SK-N-SH treated with all-trans-retinoic acid at 6 μM for 48 hours (cell line): ENCODE data around the gene GRXCR1.

Experiments
- ARNTL ChIP-seq: fragments of 450-650 bp; formaldehyde crosslinking; IDR thresholded peaks from 2 replicates; pipeline ENCODE4 v1.5.0; 2020; ENCODE audit warnings: low read depth, mild to moderate bottlenecking, moderate library complexity, borderline replicate concordance
- BACH2 ChIP-seq: fragments of 250-450 bp; sonication (Bioruptor Pico); IDR thresholded peaks from 2 replicates; pipeline ENCODE4 v1.9.0; 2021; ENCODE audit warnings: mild to moderate bottlenecking, borderline replicate concordance
- CSDC2 ChIP-seq: fragments of 250-450 bp; sonication (Bioruptor Pico); IDR thresholded peaks from 2 replicates; pipeline ENCODE4 v1.5.0; 2020; ENCODE audit warnings: mild to moderate bottlenecking, moderate library complexity
- CSRNP3 ChIP-seq: fragments of 250-450 bp; sonication (Bioruptor Pico); IDR thresholded peaks from 2 replicates; pipeline ENCODE4 v1.5.1; 2021; ENCODE audit warnings: mild to moderate bottlenecking, moderate library complexity
- GLIS3 ChIP-seq: fragments of 250-450 bp; sonication (Bioruptor Pico); IDR thresholded peaks from 2 replicates; pipeline ENCODE4 v1.5.0; 2020; ENCODE audit warnings: mild to moderate bottlenecking, moderate library complexity
- ISL1 ChIP-seq: fragments of 250-450 bp; sonication (Bioruptor Pico); IDR thresholded peaks from 2 replicates; pipeline ENCODE4 v2.1.2; 2022; ENCODE audit warnings: mild to moderate bottlenecking, moderate library complexity
- POU6F1 ChIP-seq: fragments of 250-450 bp; sonication (Bioruptor Pico); IDR thresholded peaks from 2 replicates; pipeline ENCODE4 v1.8.0; 2021; ENCODE audit warnings: low read depth, mild to moderate bottlenecking, moderate library complexity, borderline replicate concordance
- RARB ChIP-seq: fragments of 250-450 bp; sonication (Bioruptor Pico); IDR thresholded peaks from 2 replicates; pipeline ENCODE4 v1.8.0; 2021; ENCODE audit warnings: mild to moderate bottlenecking, moderate library complexity
- ZC3H10 ChIP-seq: fragments of 250-450 bp; sonication (Bioruptor Pico); IDR thresholded peaks from 2 replicates; pipeline ENCODE4 v1.5.1; 2021; ENCODE audit warnings: mild to moderate bottlenecking, moderate library complexity
- ZFP30 ChIP-seq: fragments of 450-650 bp; formaldehyde crosslinking; IDR thresholded peaks from 2 replicates; pipeline ENCODE4 v1.5.0; 2022; ENCODE audit warnings: mild to moderate bottlenecking, moderate library complexity
- ZNF70 ChIP-seq: fragments of 450-650 bp; formaldehyde crosslinking; IDR thresholded peaks from 2 replicates; pipeline ENCODE4 v1.5.0; 2020; ENCODE audit warnings: mild to moderate bottlenecking, moderate library complexity
- TF ChIP-seq, protein P1 (sequence below): fragments of 250-450 bp; sonication (Bioruptor Pico); IDR thresholded peaks from 2 replicates; pipeline ENCODE4 v1.8.0; 2020; ENCODE audit warnings: mild to moderate bottlenecking, moderate library complexity, borderline replicate concordance
- TF ChIP-seq, protein P2 (sequence below): fragments of 250-450 bp; sonication (Bioruptor Pico); IDR thresholded peaks from 2 replicates; pipeline ENCODE4 v1.5.0; 2020; ENCODE audit warnings: mild to moderate bottlenecking, moderate library complexity

GRCh38 chr4:42871671-42872290 lies 20.7 kb upstream of the GRXCR1 start:
- TF ChIP-seq ARNTL: no peak
- TF ChIP-seq GLIS3 (CRISPR knock-in tag): no peak
- TF ChIP-seq POU6F1 (CRISPR knock-in tag): no peak
- TF ChIP-seq ZFP30: no peak
- TF ChIP-seq, protein P1, sequence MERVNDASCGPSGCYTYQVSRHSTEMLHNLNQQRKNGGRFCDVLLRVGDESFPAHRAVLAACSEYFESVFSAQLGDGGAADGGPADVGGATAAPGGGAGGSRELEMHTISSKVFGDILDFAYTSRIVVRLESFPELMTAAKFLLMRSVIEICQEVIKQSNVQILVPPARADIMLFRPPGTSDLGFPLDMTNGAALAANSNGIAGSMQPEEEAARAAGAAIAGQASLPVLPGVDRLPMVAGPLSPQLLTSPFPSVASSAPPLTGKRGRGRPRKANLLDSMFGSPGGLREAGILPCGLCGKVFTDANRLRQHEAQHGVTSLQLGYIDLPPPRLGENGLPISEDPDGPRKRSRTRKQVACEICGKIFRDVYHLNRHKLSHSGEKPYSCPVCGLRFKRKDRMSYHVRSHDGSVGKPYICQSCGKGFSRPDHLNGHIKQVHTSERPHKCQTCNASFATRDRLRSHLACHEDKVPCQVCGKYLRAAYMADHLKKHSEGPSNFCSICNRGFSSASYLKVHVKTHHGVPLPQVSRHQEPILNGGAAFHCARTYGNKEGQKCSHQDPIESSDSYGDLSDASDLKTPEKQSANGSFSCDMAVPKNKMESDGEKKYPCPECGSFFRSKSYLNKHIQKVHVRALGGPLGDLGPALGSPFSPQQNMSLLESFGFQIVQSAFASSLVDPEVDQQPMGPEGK (CRISPR knock-in tag): no peak
- no peak for TF ChIP-seq BACH2 (CRISPR knock-in tag)
- TF ChIP-seq ISL1 (CRISPR knock-in tag): no peak
- TF ChIP-seq RARB (CRISPR knock-in tag): no peak
- no peak for TF ChIP-seq CSRNP3 (CRISPR knock-in tag)
- no peak for TF ChIP-seq ZNF70
- no peak for TF ChIP-seq ZC3H10 (CRISPR knock-in tag)
- TF ChIP-seq, protein P2, sequence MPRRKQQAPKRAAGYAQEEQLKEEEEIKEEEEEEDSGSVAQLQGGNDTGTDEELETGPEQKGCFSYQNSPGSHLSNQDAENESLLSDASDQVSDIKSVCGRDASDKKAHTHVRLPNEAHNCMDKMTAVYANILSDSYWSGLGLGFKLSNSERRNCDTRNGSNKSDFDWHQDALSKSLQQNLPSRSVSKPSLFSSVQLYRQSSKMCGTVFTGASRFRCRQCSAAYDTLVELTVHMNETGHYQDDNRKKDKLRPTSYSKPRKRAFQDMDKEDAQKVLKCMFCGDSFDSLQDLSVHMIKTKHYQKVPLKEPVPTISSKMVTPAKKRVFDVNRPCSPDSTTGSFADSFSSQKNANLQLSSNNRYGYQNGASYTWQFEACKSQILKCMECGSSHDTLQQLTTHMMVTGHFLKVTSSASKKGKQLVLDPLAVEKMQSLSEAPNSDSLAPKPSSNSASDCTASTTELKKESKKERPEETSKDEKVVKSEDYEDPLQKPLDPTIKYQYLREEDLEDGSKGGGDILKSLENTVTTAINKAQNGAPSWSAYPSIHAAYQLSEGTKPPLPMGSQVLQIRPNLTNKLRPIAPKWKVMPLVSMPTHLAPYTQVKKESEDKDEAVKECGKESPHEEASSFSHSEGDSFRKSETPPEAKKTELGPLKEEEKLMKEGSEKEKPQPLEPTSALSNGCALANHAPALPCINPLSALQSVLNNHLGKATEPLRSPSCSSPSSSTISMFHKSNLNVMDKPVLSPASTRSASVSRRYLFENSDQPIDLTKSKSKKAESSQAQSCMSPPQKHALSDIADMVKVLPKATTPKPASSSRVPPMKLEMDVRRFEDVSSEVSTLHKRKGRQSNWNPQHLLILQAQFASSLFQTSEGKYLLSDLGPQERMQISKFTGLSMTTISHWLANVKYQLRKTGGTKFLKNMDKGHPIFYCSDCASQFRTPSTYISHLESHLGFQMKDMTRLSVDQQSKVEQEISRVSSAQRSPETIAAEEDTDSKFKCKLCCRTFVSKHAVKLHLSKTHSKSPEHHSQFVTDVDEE (CRISPR knock-in tag): no peak
- TF ChIP-seq CSDC2: no peak
